Coronary artery (tissue), 2 donors: ENCODE data around the gene SHROOM2.

Experiments
- DNase-seq: peaks from one replicate; pipeline ENCODE4 v3.0.0-alpha.2; 2017; ENCODE audit warnings: low spot score
- H3K27ac ChIP-seq, 2 donors: fragments of 200-600 bp; sonication (generic); one replicate each; pipeline ENCODE4 v1.5.1; 2016 to 2019
- H3K4me3 ChIP-seq: fragments of 200-600 bp; sonication (generic); 2 replicates; pipeline ENCODE4 v1.5.1; 2016; ENCODE audit warnings: mild to moderate bottlenecking, moderate library complexity
- CTCF ChIP-seq: fragments of 200-600 bp; sonication (generic); IDR thresholded peaks from one replicate; pipeline ENCODE4 v1.5.1; 2019; ENCODE audit warnings: antibody characterized with exemption

SHROOM2 gene

DNA sequence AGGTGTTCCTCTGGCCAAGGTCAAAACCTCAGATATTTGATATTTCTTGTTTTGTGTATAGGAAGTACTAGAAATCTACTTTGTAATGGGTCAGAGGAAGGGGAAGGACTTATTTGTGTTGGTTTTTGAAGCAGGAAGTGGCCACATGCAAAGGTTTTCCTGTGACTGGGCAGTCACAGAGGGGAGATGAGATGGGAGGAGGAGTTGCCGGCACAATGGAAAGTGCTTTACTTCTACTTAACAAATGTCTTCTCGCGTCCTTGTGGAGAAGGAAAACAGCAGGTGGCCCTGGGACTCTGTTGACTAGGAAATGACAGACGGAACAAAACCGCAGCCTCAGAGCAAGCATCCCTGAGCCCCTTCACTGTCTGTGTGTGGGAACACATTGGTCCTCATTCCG lies 46.6 kb downstream of the SHROOM2 start:
- no peak for TF ChIP-seq CTCF
- DNase-seq: no peak
- no peak overlapping the region for H3K4me3 ChIP-seq
- no peak overlapping the region for H3K27ac ChIP-seq

DNA sequence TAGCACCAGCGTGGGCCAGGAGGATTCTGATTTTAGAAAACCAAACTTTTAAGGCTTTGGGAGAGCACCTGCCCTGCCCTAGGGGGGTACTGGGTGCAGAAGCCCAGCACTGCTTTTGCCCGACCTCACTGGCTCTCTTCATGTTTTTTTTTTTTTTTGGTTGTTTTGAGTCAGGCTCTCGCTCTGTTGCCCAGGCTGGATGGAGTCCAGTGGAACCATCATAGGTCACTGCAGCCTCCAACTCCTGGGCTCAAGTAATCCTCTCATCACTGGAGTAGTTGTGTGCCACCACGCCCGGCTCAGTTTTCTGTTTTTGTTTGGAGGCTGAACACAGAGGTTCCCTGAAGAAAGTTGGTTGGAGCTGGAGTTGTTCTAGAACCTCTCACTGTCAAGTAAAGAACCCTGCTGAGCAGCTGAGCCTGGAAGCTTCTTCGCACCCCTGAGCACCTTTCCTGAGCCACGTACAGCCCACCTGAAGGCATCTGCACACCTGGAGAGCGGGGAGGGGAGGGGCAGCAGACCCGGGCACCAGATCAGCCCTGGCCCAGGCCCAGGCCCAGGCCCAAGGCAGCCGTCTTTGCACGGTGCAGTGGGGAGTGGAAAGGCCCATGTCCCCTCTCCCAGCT lies 49.5 kb downstream of the SHROOM2 start:
- DNase-seq: no peak
- H3K4me3 ChIP-seq: no peak overlapping the region
- H3K27ac ChIP-seq: no peak overlapping the region
- no peak for TF ChIP-seq CTCF

GRCh38 chrX:9842541-9842940 lies 56.3 kb downstream of the SHROOM2 start:
- TF ChIP-seq CTCF: no peak

GRCh38 chrX:9844936-9845577 lies 58.8 kb downstream of the SHROOM2 start:
- H3K4me3 ChIP-seq: no peak overlapping the region
- DNase-seq: no peak
- TF ChIP-seq CTCF: no peak
- no peak overlapping the region for H3K27ac ChIP-seq

More at GRCh38 chrX:9842541-9842940, 56.3 kb downstream of the SHROOM2 start:
- Histone ChIP-seq H3K27ac (no peak overlapping the region), H3K4me3 (no peak overlapping the region)
- DNase-seq: no peak

- Histone ChIP-seq H3K27ac (no peak overlapping the region), H3K4me3 (no peak overlapping the region)
- DNase-seq: no peak
- TF ChIP-seq CTCF: no peak
Measured at GRCh38 chrX:9845578-9845952, 59.3 kb downstream of the SHROOM2 start.

- DNase-seq: no peak
- Histone ChIP-seq H3K4me3 (no peak overlapping the region), H3K27ac (no peak overlapping the region)
- TF ChIP-seq CTCF: no peak
Measured at GRCh38 chrX:9846631-9847030, 60.4 kb downstream of the SHROOM2 start.

GRCh38 chrX:9847071-9847470 lies 60.8 kb downstream of the SHROOM2 start:
- no peak for DNase-seq
- Histone ChIP-seq H3K4me3 (no peak overlapping the region), H3K27ac (no peak overlapping the region)
- TF ChIP-seq CTCF: no peak
